ENCODE data around the gene MTRFR. TPM values are rescaled to one million over a fixed set of nuclear protein-coding genes. Genes with fewer than 3 reads are reported as not detected.
"Not testable (repeated sequence)": the region's sequence is repeated elsewhere in the genome, so short reads cannot be mapped to it uniquely, and the experiment has no call there.

Gene MTRFR
- 31.0 TPM for total RNA-seq
- polyA plus RNA-seq: 10 to 100 TPM; 32.8 to 46.4 (median 44.2) TPM

- Histone ChIP-seq H3K27me3 (ENCODE audit: control insufficient read depth, insufficient read depth, low read length) (no peaks in the 10 kb centered on the region), H3K27ac (ENCODE audit: insufficient read depth, low read length, poor library complexity, severe bottlenecking) (peak within 1 kb of the TSS; percentile 93), H3K4me1 (ENCODE audit: control insufficient read depth, insufficient read depth, low read length, poor library complexity, severe bottlenecking) (peaks cover 85% of the 10 kb centered on the region), H3K9me3 (ENCODE audit: control insufficient read depth in 2 of 2, low read length in 2 of 2) (no peaks in the 10 kb centered on the region), H3K4me3 (ENCODE audit: low read depth, low read length) (peak within 1 kb of the TSS; percentile 94), H3K36me3 (ENCODE audit: control insufficient read depth, insufficient read depth, low read length) (no peaks in the 10 kb centered on the region)
- Mint-ChIP-seq H3K4me3 (peak within 1 kb of the TSS; percentile 96 to 100 (median 98)), H3K4me1 (peaks cover 11 to 89% (median 55%) of the 10 kb centered on the region in 4 donors), H3K36me3 (peaks cover 11% of the 10 kb centered on the region), H3K9me3 (peaks cover 0 to 2% (median 0%) of the 10 kb centered on the region in 7 donors), H3K27ac (peak within 1 kb of the TSS; percentile 99 to 100 (median 100)), H3K27me3 (peaks cover 4% of the 10 kb centered on the region)
- peak; percentile 92 to 95 for ATAC-seq (ENCODE audit: low read depth in 2 of 2)
- DNase-seq: peak; percentile 99 to 100 (median 100)
Observed at GRCh38 chr12:123232807-123233504, at the start of gene MTRFR, which contains the start of gene MPHOSPH9. TSS of gene MTRFR (plus strand) at chr12:123233436. CDS start at chr12:123253675, 20,239 bp downstream. TSS of gene MPHOSPH9 (minus strand) at chr12:123233141. CDS start at chr12:123230364, 2,777 bp downstream.

GRCh38 chr12:123187637-123188036 is 45.6 kb upstream of the MTRFR start:
- Mint-ChIP-seq H3K27me3 (no peaks in the 10 kb centered on the region), H3K4me3 (no peak overlapping the region), H3K36me3 (peaks cover 30% of the 10 kb centered on the region), H3K9me3 (no peaks in the 10 kb centered on the region), H3K27ac (peak overlapping the region in 1 of 3 donors; percentile 4), H3K4me1 (peaks cover 0 to 6% (median 1%) of the 10 kb centered on the region in 4 donors)
- no peak overlapping the region for H3K27ac ChIP-seq (ENCODE audit: insufficient read depth, low read length, poor library complexity, severe bottlenecking)
- H3K9me3 ChIP-seq (ENCODE audit: control insufficient read depth in 2 of 2, low read length in 2 of 2): no peaks in the 10 kb centered on the region
- H3K4me1 ChIP-seq (ENCODE audit: control insufficient read depth, insufficient read depth, low read length, poor library complexity, severe bottlenecking): no peaks in the 10 kb centered on the region
- H3K36me3 ChIP-seq (ENCODE audit: control insufficient read depth, insufficient read depth, low read length): peaks cover 50% of the 10 kb centered on the region
- no peak for DNase-seq
- no peaks in the 10 kb centered on the region for H3K27me3 ChIP-seq (ENCODE audit: control insufficient read depth, insufficient read depth, low read length)
- no peak overlapping the region for H3K4me3 ChIP-seq (ENCODE audit: low read depth, low read length)
- no peak for ATAC-seq (ENCODE audit: low read depth in 2 of 2)

- no peaks in the 10 kb centered on the region for H3K27me3 Mint-ChIP-seq
- Histone ChIP-seq H3K36me3 (ENCODE audit: control insufficient read depth, insufficient read depth, low read length) (peaks cover 35% of the 10 kb centered on the region), H3K4me3 (ENCODE audit: low read depth, low read length) (peak overlapping the region; percentile 27), H3K27ac (ENCODE audit: insufficient read depth, low read length, poor library complexity, severe bottlenecking) (peak overlapping the region; percentile 26), H3K9me3 (ENCODE audit: control insufficient read depth in 2 of 2, low read length in 2 of 2) (no peaks in the 10 kb centered on the region), H3K27me3 (ENCODE audit: control insufficient read depth, insufficient read depth, low read length) (no peaks in the 10 kb centered on the region), H3K4me1 (ENCODE audit: control insufficient read depth, insufficient read depth, low read length, poor library complexity, severe bottlenecking) (peaks cover 4% of the 10 kb centered on the region)
- peaks cover 20% of the 10 kb centered on the region for H3K36me3 Mint-ChIP-seq
- H3K9me3 Mint-ChIP-seq: no peaks in the 10 kb centered on the region
- DNase-seq (no peak), ATAC-seq (ENCODE audit: low read depth in 2 of 2) (no peak)
- peak overlapping the region in 1 of 4 donors; percentile 33 for H3K4me3 Mint-ChIP-seq
- H3K27ac Mint-ChIP-seq: peak overlapping the region; percentile 85 to 94 (median 85)
- H3K4me1 Mint-ChIP-seq: peaks cover 10 to 22% (median 16%) of the 10 kb centered on the region in 4 donors
Observed at GRCh38 chr12:123199936-123200335, 33.3 kb upstream of the MTRFR start.

GRCh38 chr12:123200414-123200813 is 32.8 kb upstream of the MTRFR start:
- H3K4me3 ChIP-seq (ENCODE audit: low read depth, low read length): peak overlapping the region; percentile 27
- H3K4me1 Mint-ChIP-seq: peaks cover 10 to 22% (median 16%) of the 10 kb centered on the region in 4 donors
- peak overlapping the region; percentile 26 for H3K27ac ChIP-seq (ENCODE audit: insufficient read depth, low read length, poor library complexity, severe bottlenecking)
- H3K27ac Mint-ChIP-seq: peak overlapping the region; percentile 85 to 94 (median 85)
- no peaks in the 10 kb centered on the region for H3K9me3 ChIP-seq (ENCODE audit: control insufficient read depth in 2 of 2, low read length in 2 of 2)
- ATAC-seq (ENCODE audit: low read depth in 2 of 2) (peak; percentile 18 to 40), DNase-seq (peak in 2 of 3 donors; percentile 20 to 42)
- H3K4me1 ChIP-seq (ENCODE audit: control insufficient read depth, insufficient read depth, low read length, poor library complexity, severe bottlenecking): peaks cover 4% of the 10 kb centered on the region
- peaks cover 34% of the 10 kb centered on the region for H3K36me3 ChIP-seq (ENCODE audit: control insufficient read depth, insufficient read depth, low read length)
- no peaks in the 10 kb centered on the region for H3K9me3 Mint-ChIP-seq
- peaks cover 21% of the 10 kb centered on the region for H3K36me3 Mint-ChIP-seq
- no peaks in the 10 kb centered on the region for H3K27me3 Mint-ChIP-seq
- peak overlapping the region in 2 of 4 donors; percentile 33 to 35 for H3K4me3 Mint-ChIP-seq
- H3K27me3 ChIP-seq (ENCODE audit: control insufficient read depth, insufficient read depth, low read length): no peaks in the 10 kb centered on the region

GRCh38 chr12:123206794-123207193 is 26.4 kb upstream of the MTRFR start:
- H3K27ac Mint-ChIP-seq; H3K27ac ChIP-seq (ENCODE audit: insufficient read depth, low read length, poor library complexity, severe bottlenecking); ATAC-seq (ENCODE audit: low read depth in 2 of 2); H3K27me3 ChIP-seq (ENCODE audit: control insufficient read depth, insufficient read depth, low read length); H3K9me3 Mint-ChIP-seq; H3K9me3 ChIP-seq (ENCODE audit: control insufficient read depth in 2 of 2, low read length in 2 of 2); H3K4me1 Mint-ChIP-seq; H3K4me3 ChIP-seq (ENCODE audit: low read depth, low read length); H3K4me1 ChIP-seq (ENCODE audit: control insufficient read depth, insufficient read depth, low read length, poor library complexity, severe bottlenecking); DNase-seq; H3K27me3 Mint-ChIP-seq; H3K4me3 Mint-ChIP-seq: not testable (repeated sequence)
- peaks cover 24% of the 10 kb centered on the region for H3K36me3 Mint-ChIP-seq
- peaks cover 65% of the 10 kb centered on the region for H3K36me3 ChIP-seq (ENCODE audit: control insufficient read depth, insufficient read depth, low read length)

GRCh38 chr12:123207815-123208214 is 25.4 kb upstream of the MTRFR start:
- not testable (repeated sequence) for H3K27me3 Mint-ChIP-seq; H3K27ac Mint-ChIP-seq; H3K9me3 ChIP-seq (ENCODE audit: control insufficient read depth in 2 of 2, low read length in 2 of 2); H3K4me3 ChIP-seq (ENCODE audit: low read depth, low read length); H3K4me1 Mint-ChIP-seq; ATAC-seq (ENCODE audit: low read depth in 2 of 2); H3K27ac ChIP-seq (ENCODE audit: insufficient read depth, low read length, poor library complexity, severe bottlenecking); H3K9me3 Mint-ChIP-seq; DNase-seq; H3K4me3 Mint-ChIP-seq; H3K4me1 ChIP-seq (ENCODE audit: control insufficient read depth, insufficient read depth, low read length, poor library complexity, severe bottlenecking); H3K27me3 ChIP-seq (ENCODE audit: control insufficient read depth, insufficient read depth, low read length)
- peaks cover 62% of the 10 kb centered on the region for H3K36me3 ChIP-seq (ENCODE audit: control insufficient read depth, insufficient read depth, low read length)
- peaks cover 26% of the 10 kb centered on the region for H3K36me3 Mint-ChIP-seq

GRCh38 chr12:123223241-123223668 is 10.0 kb upstream of the MTRFR start:
- no peaks in the 10 kb centered on the region for H3K9me3 Mint-ChIP-seq
- Histone ChIP-seq H3K4me1 (ENCODE audit: control insufficient read depth, insufficient read depth, low read length, poor library complexity, severe bottlenecking) (peaks cover 34% of the 10 kb centered on the region), H3K9me3 (ENCODE audit: control insufficient read depth in 2 of 2, low read length in 2 of 2) (no peaks in the 10 kb centered on the region), H3K4me3 (ENCODE audit: low read depth, low read length) (peak overlapping the region; percentile 77), H3K27ac (ENCODE audit: insufficient read depth, low read length, poor library complexity, severe bottlenecking) (peak overlapping the region; percentile 66), H3K27me3 (ENCODE audit: control insufficient read depth, insufficient read depth, low read length) (no peaks in the 10 kb centered on the region), H3K36me3 (ENCODE audit: control insufficient read depth, insufficient read depth, low read length) (peaks cover 28% of the 10 kb centered on the region)
- no peaks in the 10 kb centered on the region for H3K27me3 Mint-ChIP-seq
- peaks cover 11 to 43% (median 32%) of the 10 kb centered on the region in 4 donors for H3K4me1 Mint-ChIP-seq
- DNase-seq: peak; percentile 14 to 66 (median 49)
- ATAC-seq (ENCODE audit: low read depth in 2 of 2): peak; percentile 88 to 90
- H3K36me3 Mint-ChIP-seq: peaks cover 8% of the 10 kb centered on the region
- H3K4me3 Mint-ChIP-seq: peak overlapping the region; percentile 49 to 86 (median 72)
- H3K27ac Mint-ChIP-seq: peak overlapping the region; percentile 84 to 98 (median 95)
